IPS-15b (cell line): ENCODE results near the gene SPRR1A.

Experiments used
- H3K27me3 ChIP-seq: one replicate; pipeline ENCODE4 v1.6.1; 2013; ENCODE audit warnings: low read length; ENCODE audit not compliant: control insufficient read depth, insufficient read depth
- H3K36me3 ChIP-seq: one replicate; pipeline ENCODE4 v1.6.1; 2013; ENCODE audit warnings: low read length; ENCODE audit not compliant: control insufficient read depth, insufficient read depth
- H3K4me1 ChIP-seq: one replicate; pipeline ENCODE4 v1.6.1; 2013; ENCODE audit warnings: mild to moderate bottlenecking, low read length; ENCODE audit not compliant: control insufficient read depth, insufficient read depth
- H3K4me3 ChIP-seq: one replicate; pipeline ENCODE4 v1.5.1; 2013; ENCODE audit warnings: low read depth, low read length
- H3K9ac ChIP-seq: one replicate; pipeline ENCODE4 v1.6.1; 2013; ENCODE audit warnings: low read depth, mild to moderate bottlenecking, low read length
- H3K9me3 ChIP-seq: one replicate; pipeline ENCODE4 v1.6.1; 2013; ENCODE audit warnings: mild to moderate bottlenecking, low read length; ENCODE audit not compliant: control insufficient read depth, insufficient read depth

Gene SPRR1A, protein sequence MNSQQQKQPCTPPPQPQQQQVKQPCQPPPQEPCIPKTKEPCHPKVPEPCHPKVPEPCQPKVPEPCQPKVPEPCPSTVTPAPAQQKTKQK

GRCh38 chr1:152983743-152984142, at the start of gene SPRR1A:
TSS of gene SPRR1A (plus strand) at chr1:152984081. CDS start at chr1:152985231, 1,150 bp downstream.
- Histone ChIP-seq H3K4me3 (no peak within 1 kb of the TSS), H3K4me1 (no peaks in the 10 kb centered on the region), H3K9me3 (no peaks in the 10 kb centered on the region), H3K36me3 (no peaks in the 10 kb centered on the region), H3K9ac (no peak within 1 kb of the TSS), H3K27me3 (no peaks in the 10 kb centered on the region)

GRCh38 chr1:152940614-152941013, 43.3 kb upstream of the SPRR1A start:
- H3K27me3 ChIP-seq = no peaks in the 10 kb centered on the region
- H3K4me3 ChIP-seq = no peak overlapping the region
- H3K9ac ChIP-seq = no peak overlapping the region
- H3K36me3 ChIP-seq = no peaks in the 10 kb centered on the region
- H3K9me3 ChIP-seq = no peaks in the 10 kb centered on the region
- H3K4me1 ChIP-seq = no peaks in the 10 kb centered on the region

- Histone ChIP-seq H3K27me3 (no peaks in the 10 kb centered on the region), H3K4me3 (no peak overlapping the region), H3K9me3 (no peaks in the 10 kb centered on the region), H3K36me3 (no peaks in the 10 kb centered on the region), H3K4me1 (no peaks in the 10 kb centered on the region), H3K9ac (no peak overlapping the region)
These were observed 42.7 kb upstream of the SPRR1A start for GRCh38 chr1:152941037-152941711.

DNA sequence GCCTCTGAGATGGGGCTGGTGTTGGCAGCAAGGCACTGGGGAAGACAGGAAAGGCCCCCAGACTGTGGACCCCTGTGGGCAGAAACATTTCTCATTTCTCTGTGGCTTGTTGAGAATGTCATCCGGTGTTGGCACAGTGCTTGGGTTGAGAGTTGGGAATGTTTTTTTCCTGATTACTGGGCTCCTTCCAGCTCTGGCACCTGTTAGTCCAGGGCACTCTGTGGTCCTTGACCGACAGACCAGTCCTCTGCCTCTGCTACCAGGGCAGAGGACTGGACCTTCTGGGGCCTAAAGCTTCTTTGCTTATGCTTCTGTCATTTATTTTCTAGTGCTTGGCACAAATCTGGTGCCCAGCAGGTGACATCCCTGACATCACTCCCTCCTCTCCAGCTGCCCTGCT, 41.7 kb upstream of the SPRR1A start:
- H3K4me1 ChIP-seq = no peaks in the 10 kb centered on the region
- H3K36me3 ChIP-seq = no peaks in the 10 kb centered on the region
- H3K27me3 ChIP-seq = no peaks in the 10 kb centered on the region
- H3K9ac ChIP-seq = no peak overlapping the region
- no peak overlapping the region for H3K4me3 ChIP-seq
- no peaks in the 10 kb centered on the region for H3K9me3 ChIP-seq

DNA sequence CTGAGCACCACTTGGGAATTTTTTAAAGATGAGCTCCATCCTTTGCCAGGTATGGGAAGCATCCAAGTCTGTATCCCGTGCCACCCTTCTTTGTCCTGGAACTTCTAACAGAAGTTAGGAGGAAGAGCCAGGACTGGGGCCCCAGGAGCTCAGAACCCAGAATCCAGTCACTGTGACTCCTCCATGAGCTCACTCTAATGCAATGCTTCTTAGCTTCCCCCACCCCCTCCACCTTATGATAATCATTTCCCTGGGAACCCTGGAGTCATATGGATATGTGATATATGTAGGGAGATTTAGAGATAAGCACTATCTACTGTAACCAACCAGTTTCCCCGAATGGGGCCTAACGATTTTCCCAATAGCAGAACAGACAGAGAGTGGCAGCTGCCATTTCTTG, 37.6 kb upstream of the SPRR1A start:
- H3K9me3 ChIP-seq = no peaks in the 10 kb centered on the region
- H3K4me3 ChIP-seq = no peak overlapping the region
- no peaks in the 10 kb centered on the region for H3K4me1 ChIP-seq
- H3K9ac ChIP-seq = no peak overlapping the region
- H3K36me3 ChIP-seq = no peaks in the 10 kb centered on the region
- no peaks in the 10 kb centered on the region for H3K27me3 ChIP-seq

DNA sequence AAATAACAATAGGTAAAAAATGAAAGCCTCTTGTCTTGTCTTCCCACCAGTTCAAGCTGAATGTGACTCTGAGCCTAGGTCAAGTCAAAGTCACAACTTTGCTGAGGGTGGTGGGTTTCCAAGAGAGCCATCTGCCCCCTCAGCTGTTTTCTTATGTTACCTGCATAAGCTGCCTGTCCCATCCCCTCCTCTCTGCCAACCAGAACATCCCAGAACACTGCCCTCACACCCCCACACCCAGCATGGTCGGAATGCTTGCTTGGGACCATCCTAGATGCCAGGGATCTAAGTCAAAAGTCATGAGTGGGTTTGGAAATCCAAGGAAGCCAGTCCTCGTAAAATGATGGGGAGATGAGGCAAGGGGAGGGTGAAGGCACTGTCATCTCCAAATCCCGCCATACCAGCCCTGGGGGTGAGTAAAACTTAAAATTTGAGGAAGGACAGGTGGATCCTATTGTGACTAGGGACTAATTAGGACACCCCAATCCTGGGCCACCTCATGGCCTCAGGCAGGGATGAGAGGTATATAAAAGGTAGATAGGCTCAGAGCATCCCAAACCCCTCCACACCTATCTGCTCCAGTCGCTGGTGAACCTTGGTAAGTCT, 37.1 kb upstream of the SPRR1A start, which contains the start of gene SPRR5:
TSS of gene SPRR5 (plus strand) at position 556 of the 606 bp plus-strand sequence. CDS start 1,349 bp downstream, outside the sequence.
- Histone ChIP-seq H3K4me3 (no peak within 1 kb of the TSS), H3K36me3 (no peaks in the 10 kb centered on the region), H3K4me1 (no peaks in the 10 kb centered on the region)

DNA sequence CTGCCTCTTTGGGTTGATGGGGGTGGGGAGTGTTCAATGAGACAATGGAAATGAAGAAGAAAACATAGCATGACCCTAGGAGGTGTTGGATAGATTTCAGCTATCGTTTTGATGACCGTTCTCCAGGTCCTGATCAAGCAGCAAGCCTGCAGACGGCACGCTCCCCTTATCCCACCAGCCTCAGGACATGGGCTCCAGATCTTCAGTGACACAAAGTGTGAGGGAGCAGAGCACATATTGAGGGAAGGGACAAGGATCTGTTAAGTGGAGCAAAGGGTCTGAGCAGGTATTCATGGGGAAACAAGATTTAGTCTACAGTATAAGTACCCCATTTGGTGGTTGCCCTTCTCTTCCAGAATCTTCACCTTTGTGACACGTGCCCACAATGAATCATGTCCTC, 32.2 kb upstream of the SPRR1A start:
- H3K4me1 ChIP-seq = no peaks in the 10 kb centered on the region
- H3K36me3 ChIP-seq = no peaks in the 10 kb centered on the region
- H3K4me3 ChIP-seq = no peak overlapping the region
- no peak overlapping the region for H3K9ac ChIP-seq
- no peaks in the 10 kb centered on the region for H3K27me3 ChIP-seq
- H3K9me3 ChIP-seq = no peaks in the 10 kb centered on the region

More for the DNA sequence above, 37.1 kb upstream of the SPRR1A start, which contains the start of gene SPRR5:
- Histone ChIP-seq H3K9ac (no peak within 1 kb of the TSS), H3K9me3 (no peaks in the 10 kb centered on the region), H3K27me3 (no peaks in the 10 kb centered on the region)

DNA sequence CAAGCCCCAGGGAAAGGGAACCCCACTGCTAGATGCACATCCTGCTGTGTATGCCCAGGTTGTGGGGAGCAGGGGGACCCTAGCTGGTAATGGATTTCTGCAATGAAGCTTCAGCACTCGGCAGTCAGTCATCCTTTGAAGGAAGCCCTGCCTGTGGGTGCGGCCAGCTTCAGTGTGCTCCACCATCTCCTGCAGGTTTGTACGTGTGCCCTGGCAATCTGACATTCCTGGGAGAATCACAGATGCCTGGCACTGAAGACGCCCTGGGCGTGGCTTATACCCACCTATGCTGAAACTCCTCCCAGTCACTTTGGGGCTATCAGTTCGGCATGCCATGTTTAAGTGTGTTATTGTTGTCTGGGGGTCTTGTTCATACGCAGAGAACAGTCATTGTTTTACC, 30.1 kb upstream of the SPRR1A start:
- H3K27me3 ChIP-seq = no peaks in the 10 kb centered on the region
- H3K4me3 ChIP-seq = no peak overlapping the region
- no peak overlapping the region for H3K9ac ChIP-seq
- H3K4me1 ChIP-seq = no peaks in the 10 kb centered on the region
- no peaks in the 10 kb centered on the region for H3K9me3 ChIP-seq
- no peaks in the 10 kb centered on the region for H3K36me3 ChIP-seq

GRCh38 chr1:152954436-152954835, 29.4 kb upstream of the SPRR1A start:
- Histone ChIP-seq H3K4me1 (no peaks in the 10 kb centered on the region), H3K27me3 (no peaks in the 10 kb centered on the region), H3K36me3 (no peaks in the 10 kb centered on the region), H3K4me3 (no peak overlapping the region), H3K9me3 (no peaks in the 10 kb centered on the region), H3K9ac (no peak overlapping the region)

DNA sequence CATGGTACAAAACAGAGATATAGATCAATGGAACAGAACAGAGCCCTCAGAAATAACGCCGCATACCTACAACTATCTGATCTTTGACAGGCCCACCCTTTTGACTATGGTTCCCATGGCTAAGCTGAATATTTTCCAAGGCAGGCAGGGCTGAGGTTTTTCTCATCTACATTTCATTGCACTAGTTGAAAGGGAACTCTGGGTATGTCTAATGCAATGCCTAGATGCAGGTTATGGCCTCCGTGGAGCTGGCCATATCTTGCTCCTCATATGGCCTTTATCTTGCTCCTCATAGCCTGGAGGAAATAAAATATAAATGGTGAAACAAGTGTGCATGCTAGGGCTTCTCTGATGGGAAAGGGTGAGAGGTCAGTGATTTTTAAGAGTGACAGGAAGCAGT, 26.3 kb upstream of the SPRR1A start:
- H3K4me3 ChIP-seq = no peak overlapping the region
- no peaks in the 10 kb centered on the region for H3K9me3 ChIP-seq
- no peaks in the 10 kb centered on the region for H3K27me3 ChIP-seq
- H3K9ac ChIP-seq = no peak overlapping the region
- H3K36me3 ChIP-seq = no peaks in the 10 kb centered on the region
- no peaks in the 10 kb centered on the region for H3K4me1 ChIP-seq

DNA sequence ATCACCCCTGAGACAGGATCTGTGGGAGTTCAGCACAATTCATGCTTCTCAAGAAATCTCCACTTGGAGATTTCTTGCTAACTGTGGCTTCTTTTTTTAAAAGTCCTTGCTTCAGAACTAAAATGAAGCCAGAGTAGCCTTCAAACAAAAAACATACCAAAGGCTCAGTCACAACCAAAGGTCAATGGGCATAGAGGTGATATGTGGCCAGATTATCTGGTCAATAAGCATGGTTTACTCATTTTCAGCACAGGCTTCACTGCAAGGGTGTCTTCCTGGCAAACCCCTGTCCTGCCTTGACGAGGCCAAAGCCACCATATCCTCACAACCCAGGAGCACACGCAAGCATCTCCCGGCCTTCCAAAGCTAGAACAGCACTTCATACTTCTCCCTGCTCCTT, 24.6 kb upstream of the SPRR1A start:
- H3K4me1 ChIP-seq = no peaks in the 10 kb centered on the region
- no peaks in the 10 kb centered on the region for H3K36me3 ChIP-seq
- H3K9me3 ChIP-seq = no peaks in the 10 kb centered on the region
- H3K27me3 ChIP-seq = no peaks in the 10 kb centered on the region
- no peak overlapping the region for H3K9ac ChIP-seq
- H3K4me3 ChIP-seq = no peak overlapping the region

GRCh38 chr1:152959801-152960451, 24.0 kb upstream of the SPRR1A start:
- Histone ChIP-seq H3K4me3 (no peak overlapping the region), H3K36me3 (no peaks in the 10 kb centered on the region), H3K9ac (no peak overlapping the region), H3K4me1 (no peaks in the 10 kb centered on the region), H3K27me3 (no peaks in the 10 kb centered on the region), H3K9me3 (no peaks in the 10 kb centered on the region)
